DOHH2 (cell line): ENCODE results near the gene RIPOR3.

ENCODE experiments used
- H3F3A ChIP-seq: fragments of 200-600 bp; sonication (generic), shearing (Covaris generic); 2 replicates; pipeline ENCODE4 v1.6.0; 2016; ENCODE audit warnings: antibody characterized with exemption, mild to moderate bottlenecking; ENCODE audit not compliant: control insufficient read depth, insufficient read depth
- H3K27ac ChIP-seq: fragments of 200-600 bp; sonication (generic); 2 replicates; pipeline ENCODE4 v1.5.1; 2014; ENCODE audit warnings: low read depth, mild to moderate bottlenecking, low read length, moderate library complexity
- H3K27me3 ChIP-seq: fragments of 200-600 bp; sonication (generic); 2 replicates; pipeline ENCODE4 v1.6.1; 2014; ENCODE audit warnings: mild to moderate bottlenecking, low read length, mixed read lengths; ENCODE audit not compliant: control insufficient read depth
- H3K36me3 ChIP-seq: fragments of 200-600 bp; sonication (generic); 2 replicates; pipeline ENCODE4 v1.6.1; 2014; ENCODE audit warnings: mild to moderate bottlenecking, low read length, moderate library complexity, mixed read lengths; ENCODE audit not compliant: control insufficient read depth
- H3K4me1 ChIP-seq: fragments of 200-600 bp; sonication (generic); 2 replicates; pipeline ENCODE4 v1.6.1; 2014; ENCODE audit warnings: mild to moderate bottlenecking, low read length, mixed read lengths; ENCODE audit not compliant: control insufficient read depth
- H3K4me2 ChIP-seq: fragments of 200-600 bp; sonication (generic); 2 replicates; pipeline ENCODE4 v1.6.0; 2014; ENCODE audit warnings: mild to moderate bottlenecking, low read length, moderate library complexity
- H3K4me3 ChIP-seq: fragments of 200-600 bp; sonication (generic); 2 replicates; pipeline ENCODE4 v1.5.1; 2014; ENCODE audit warnings: mild to moderate bottlenecking, low read length, mixed read lengths
- H3K79me2 ChIP-seq: fragments of 200-600 bp; sonication (generic); 2 replicates; pipeline ENCODE4 v1.6.1; 2014; ENCODE audit warnings: mild to moderate bottlenecking, low read length, mixed read lengths; ENCODE audit not compliant: control insufficient read depth
- H3K9me2 ChIP-seq: fragments of 200-600 bp; sonication (generic); replicated peaks from 2 replicates; pipeline ENCODE4 v1.6.1; 2014; ENCODE audit warnings: mild to moderate bottlenecking, low read length, mixed read lengths; ENCODE audit not compliant: control insufficient read depth
- H3K9me3 ChIP-seq: fragments of 200-600 bp; sonication (generic); 2 replicates; pipeline ENCODE4 v1.6.1; 2014; ENCODE audit warnings: antibody characterized with exemption, low read length, mixed read lengths; ENCODE audit not compliant: control insufficient read depth, insufficient read depth
- H4K20me1 ChIP-seq: fragments of 200-600 bp; sonication (generic); 2 replicates; pipeline ENCODE4 v1.6.0; 2014; ENCODE audit warnings: low read depth, mild to moderate bottlenecking, antibody characterized with exemption, low read length, moderate library complexity; ENCODE audit not compliant: control insufficient read depth, insufficient read depth
- EZH2phosphoT487 ChIP-seq: fragments of 200-600 bp; sonication (generic); IDR thresholded peaks from 2 replicates; pipeline ENCODE4 v1.6.1; 2017; ENCODE audit warnings: borderline replicate concordance, mild to moderate bottlenecking, antibody characterized with exemption, low read length, moderate library complexity, mixed read lengths
- TF ChIP-seq, protein P1 (sequence below): fragments of 200-600 bp; sonication (generic); IDR thresholded peaks from one replicate; pipeline ENCODE4 v1.5.1; 2014; ENCODE audit warnings: antibody characterized with exemption, mild to moderate bottlenecking, low read depth, low read length; ENCODE audit not compliant: poor library complexity, severe bottlenecking

The RIPOR3 gene

DNA sequence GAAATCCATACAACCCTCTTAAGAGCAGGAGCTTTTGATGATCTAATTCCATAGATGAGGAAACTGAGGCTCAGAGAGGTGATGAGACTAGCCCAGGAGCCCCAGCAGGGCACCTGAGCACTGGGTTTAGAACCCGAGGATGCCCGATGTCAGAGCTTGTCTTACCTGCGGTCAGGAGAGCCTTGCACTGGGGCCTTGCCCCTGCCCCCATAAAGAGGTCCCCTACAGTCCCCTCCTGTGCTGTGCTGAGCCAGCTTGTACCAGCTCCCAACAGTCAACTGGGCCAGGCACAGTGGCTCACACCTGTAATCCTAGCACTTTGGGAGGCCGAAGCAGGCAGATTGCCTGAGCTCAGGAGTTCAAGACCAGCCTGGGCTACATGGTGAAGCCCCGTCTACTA, 58.6 kb downstream of the RIPOR3 start:
- H3K9me3 ChIP-seq: no peaks in the 10 kb centered on the region
- H3K4me2 ChIP-seq: no peak overlapping the region
- H3K36me3 ChIP-seq: no peaks in the 10 kb centered on the region
- no peak overlapping the region for H3K27ac ChIP-seq
- H3K27me3 ChIP-seq: peaks cover 27% of the 10 kb centered on the region
- H3K4me3 ChIP-seq: no peak overlapping the region
- no peaks in the 10 kb centered on the region for H3F3A ChIP-seq
- H3K4me1 ChIP-seq: no peaks in the 10 kb centered on the region
- TF ChIP-seq, protein P1, sequence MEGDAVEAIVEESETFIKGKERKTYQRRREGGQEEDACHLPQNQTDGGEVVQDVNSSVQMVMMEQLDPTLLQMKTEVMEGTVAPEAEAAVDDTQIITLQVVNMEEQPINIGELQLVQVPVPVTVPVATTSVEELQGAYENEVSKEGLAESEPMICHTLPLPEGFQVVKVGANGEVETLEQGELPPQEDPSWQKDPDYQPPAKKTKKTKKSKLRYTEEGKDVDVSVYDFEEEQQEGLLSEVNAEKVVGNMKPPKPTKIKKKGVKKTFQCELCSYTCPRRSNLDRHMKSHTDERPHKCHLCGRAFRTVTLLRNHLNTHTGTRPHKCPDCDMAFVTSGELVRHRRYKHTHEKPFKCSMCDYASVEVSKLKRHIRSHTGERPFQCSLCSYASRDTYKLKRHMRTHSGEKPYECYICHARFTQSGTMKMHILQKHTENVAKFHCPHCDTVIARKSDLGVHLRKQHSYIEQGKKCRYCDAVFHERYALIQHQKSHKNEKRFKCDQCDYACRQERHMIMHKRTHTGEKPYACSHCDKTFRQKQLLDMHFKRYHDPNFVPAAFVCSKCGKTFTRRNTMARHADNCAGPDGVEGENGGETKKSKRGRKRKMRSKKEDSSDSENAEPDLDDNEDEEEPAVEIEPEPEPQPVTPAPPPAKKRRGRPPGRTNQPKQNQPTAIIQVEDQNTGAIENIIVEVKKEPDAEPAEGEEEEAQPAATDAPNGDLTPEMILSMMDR: no peak
- no peak for TF ChIP-seq EZH2phosphoT487
- H3K9me2 ChIP-seq: no peaks in the 10 kb centered on the region
- no peaks in the 10 kb centered on the region for H3K79me2 ChIP-seq
- H4K20me1 ChIP-seq: no peaks in the 10 kb centered on the region

DNA sequence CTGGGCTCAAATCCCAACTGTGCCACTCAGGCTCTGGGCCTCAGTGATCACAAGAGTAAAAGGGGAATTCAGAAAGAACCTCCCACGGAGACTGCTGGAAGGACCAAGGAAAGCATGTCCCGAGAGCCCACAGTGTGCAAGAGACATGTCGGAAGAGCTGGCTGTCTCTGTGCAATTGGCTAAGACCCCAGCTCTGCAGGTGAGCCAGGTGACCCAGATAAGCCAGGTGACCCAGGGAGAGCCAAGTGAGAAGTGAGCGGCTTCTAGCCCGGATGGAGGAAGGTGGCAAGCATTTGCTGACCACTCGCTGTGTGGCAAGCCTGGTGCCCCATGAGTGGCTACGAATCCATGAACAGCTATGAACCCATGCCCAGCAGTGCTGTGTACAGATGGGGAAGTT, 59.1 kb downstream of the RIPOR3 start:
- Histone ChIP-seq H3K27me3 (peaks cover 28% of the 10 kb centered on the region), H3K79me2 (no peaks in the 10 kb centered on the region), H4K20me1 (no peaks in the 10 kb centered on the region), H3K4me2 (no peak overlapping the region), H3K9me3 (no peaks in the 10 kb centered on the region), H3K4me3 (no peak overlapping the region), H3K9me2 (no peaks in the 10 kb centered on the region), H3K27ac (no peak overlapping the region), H3F3A (no peaks in the 10 kb centered on the region), H3K4me1 (no peaks in the 10 kb centered on the region), H3K36me3 (no peaks in the 10 kb centered on the region)
- no peak for TF ChIP-seq EZH2phosphoT487
- TF ChIP-seq, protein P1: no peak

DNA sequence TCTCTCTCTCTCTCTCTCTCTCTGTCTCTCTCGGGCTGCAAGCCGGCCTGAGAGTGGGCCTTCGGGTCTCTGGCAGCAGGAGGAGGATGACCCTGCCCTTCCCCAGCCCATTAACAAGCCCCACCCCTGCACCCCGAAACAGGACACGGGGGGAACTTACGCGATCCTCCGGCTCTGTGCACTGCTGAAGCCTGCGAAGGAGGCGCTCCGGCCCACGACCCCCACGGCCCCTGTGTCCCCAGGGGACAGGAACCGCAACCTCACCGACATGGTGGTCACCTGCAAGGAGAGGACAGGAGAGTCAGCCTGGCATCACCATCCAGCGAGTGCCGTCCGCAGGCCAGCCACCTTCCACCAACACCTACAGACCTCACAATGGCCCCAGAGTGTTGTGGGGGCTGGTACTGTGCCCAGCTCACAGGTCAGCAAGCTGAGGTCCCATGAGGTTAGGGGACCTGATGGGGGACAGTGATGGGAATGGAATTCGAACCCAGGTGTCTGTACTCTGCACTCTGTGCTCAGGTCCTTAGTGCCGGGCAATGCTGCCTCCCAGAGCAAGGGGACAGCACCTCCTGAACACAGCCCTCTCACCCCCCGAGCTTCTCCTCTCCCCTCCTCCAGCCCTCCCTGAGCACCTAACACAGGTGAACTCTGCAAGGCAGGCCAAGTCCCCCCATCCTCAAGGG, 60.6 kb downstream of the RIPOR3 start:
- no peak overlapping the region for H3K4me3 ChIP-seq
- no peaks in the 10 kb centered on the region for H3F3A ChIP-seq
- H3K79me2 ChIP-seq: no peaks in the 10 kb centered on the region
- TF ChIP-seq, protein P1: no peak
- TF ChIP-seq EZH2phosphoT487: no peak
- no peak overlapping the region for H3K27ac ChIP-seq
- no peaks in the 10 kb centered on the region for H4K20me1 ChIP-seq
- H3K4me2 ChIP-seq: no peak overlapping the region
- no peaks in the 10 kb centered on the region for H3K36me3 ChIP-seq
- no peaks in the 10 kb centered on the region for H3K9me3 ChIP-seq
- no peaks in the 10 kb centered on the region for H3K9me2 ChIP-seq
- H3K27me3 ChIP-seq: peaks cover 25% of the 10 kb centered on the region
- no peaks in the 10 kb centered on the region for H3K4me1 ChIP-seq
